ENCODE results near the gene RRP12. TPM values are rescaled to one million over a fixed set of nuclear protein-coding genes. Genes with fewer than 3 reads are reported as not detected.
A peak's percentile ranks its signal among the peaks of the same experiment; 100 is the strongest.

The RRP12 gene
- total and polyA plus RNA-seq, 9 of the 15 experiments (the other 6 are each of a cell fraction or from before 2014, with no cell fraction given) = 4.6 to 68.2 (median 21.8) TPM

DNA sequence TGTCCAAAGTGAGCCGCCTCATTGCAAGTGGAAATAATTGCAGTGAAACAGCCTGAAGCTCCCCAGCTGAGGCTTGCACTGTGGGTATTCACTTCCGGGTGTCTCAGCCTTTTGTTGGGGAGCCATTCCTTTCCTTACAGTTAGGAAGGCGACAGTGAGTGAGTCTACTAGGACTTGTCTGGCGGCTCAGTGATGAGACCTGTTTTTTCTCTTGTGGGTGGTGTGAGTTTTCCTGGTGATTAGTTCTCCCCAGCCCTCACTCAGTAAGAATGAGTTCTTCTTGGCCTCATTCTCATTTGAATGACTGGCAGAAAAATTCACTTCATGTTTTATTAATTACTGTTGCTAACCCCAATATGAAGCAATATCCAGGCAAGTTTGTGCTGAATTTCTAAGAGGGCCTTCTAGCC lies 27.4 kb upstream of the RRP12 start (continued):
- TF ChIP-seq MIER1 (IDR thresholded peaks at IDR 0.05; ENCODE audit: low read depth) (no peak), BMI1 (IDR thresholded peaks at IDR 0.05; ENCODE audit: low read length) (no peak)

DNA sequence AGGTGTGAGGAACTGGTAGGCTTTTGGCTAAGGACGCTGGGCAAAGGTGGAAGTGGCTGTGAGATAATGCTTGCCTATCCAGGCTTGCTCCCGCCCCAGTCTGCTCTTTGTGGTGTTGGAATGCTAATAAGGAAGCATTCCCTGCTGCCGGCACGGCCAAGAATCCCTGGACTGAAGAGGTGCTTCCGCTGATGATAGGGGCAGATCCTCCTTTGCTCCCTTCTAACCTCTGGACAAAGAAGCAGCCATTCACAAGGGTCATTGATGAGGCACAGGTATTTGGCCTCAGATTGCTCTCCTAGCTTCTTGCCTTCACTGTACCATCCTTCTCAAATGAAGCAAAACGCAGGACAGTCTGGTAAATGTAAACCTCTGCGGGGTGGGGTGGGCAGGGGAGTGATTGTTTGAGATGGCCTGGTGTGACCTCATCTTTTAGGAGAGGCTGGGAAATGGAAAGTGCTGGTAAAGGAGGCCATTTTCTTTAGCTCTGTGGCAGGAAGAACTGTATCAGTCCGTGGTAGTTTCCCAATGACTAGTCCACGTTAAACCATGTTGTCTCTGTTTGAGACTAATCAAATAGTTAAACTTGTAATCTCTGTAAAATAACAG lies 26.5 kb upstream of the RRP12 start:
- no peaks in the 10 kb centered on the region for H3K9me1 ChIP-seq (ENCODE audit: control insufficient read depth, insufficient read depth, low read length)
- peak overlapping the region; percentile 87 to 93 for H3K9ac ChIP-seq (ENCODE audit: insufficient read depth in 1 of 2, low read depth in 2 of 2, low read length in 2 of 2)
- ChIA-PET POLR2A (interaction anchor here (1.0 to 1.7 kb wide), 7 partner anchors 9 to 17 kb away, joined by 3 to 6 read pairs (median 4); no protein-coding TSS in a partner anchor), CTCF (ENCODE audit: low intra/inter-chr PET ratio) (interaction anchor here (0.7 kb wide), 1 partner anchor 18 kb away, joined by 3 read pairs; no protein-coding TSS in a partner anchor)
- peak overlapping the region; percentile 89 for H3K27ac ChIP-seq (ENCODE audit: extremely low read depth, low read depth, low read length)
- intact Hi-C loops (cut with micrococcal nuclease) (no loop called here), in situ Hi-C loops (cut with MboI) (no loop called here)
- under 1% methylated on average over 9 of the region's 9 CpGs for WGBS (ENCODE audit: insufficient coverage, low coverage, missing lambda C conversion rate)
- H4K20me1 ChIP-seq (replicated peaks; ENCODE audit: control insufficient read depth, insufficient read depth, low read length) = peaks cover 20% of the 10 kb centered on the region
- DNase-seq (ENCODE audit: extremely low read depth in 1 of 4, low spot score in 3 of 4) = peak in 1 of 4 experiments; percentile 36
- peak overlapping the region; percentile 99 for H3K4me2 ChIP-seq (ENCODE audit: insufficient read depth, low read length)
- H3K4me1 ChIP-seq (replicated peaks in 1 of 2; ENCODE audit: control insufficient read depth in 2 of 2, insufficient read depth in 2 of 2, low read length in 2 of 2) = peaks cover 6 to 12% of the 10 kb centered on the region in 2 experiments; a peak in 3 of 5 replicates
- H3K79me2 ChIP-seq (ENCODE audit: control insufficient read depth, insufficient read depth, low read length) = peaks cover 46% of the 10 kb centered on the region
- peak overlapping the region; percentile 90 for H3K4me3 ChIP-seq
- peaks cover 51% of the 10 kb centered on the region for H3K36me3 ChIP-seq (ENCODE audit: control insufficient read depth, insufficient read depth, low read length)
- peak; percentile 43 for ATAC-seq
- no peak for FAIRE-seq
- no peak overlapping the region for H2AFZ ChIP-seq (ENCODE audit: low read depth, low read length)
- H3K27me3 ChIP-seq (ENCODE audit: control insufficient read depth in 2 of 2, insufficient read depth in 2 of 2, low read length in 2 of 2) = no peaks in the 10 kb centered on the region
- H3K9me3 ChIP-seq (replicated peaks; ENCODE audit: control insufficient read depth, insufficient read depth, low read depth, low read length) = no peaks in the 10 kb centered on the region
- no TSS peak for BruUV-seq (replicated peaks)
- TF ChIP-seq HNRNPH1 (optimal IDR thresholded peaks at IDR 0.05; ENCODE audit: low read depth, low read length) (no peak), ZNF311 (CRISPR knock-in tag; IDR thresholded peaks at IDR 0.05) (no peak), YY1 (IDR thresholded peaks at IDR 0.05; ENCODE audit: borderline replicate concordance in 1 of 3, control insufficient read depth in 1 of 3, extremely low read depth in 1 of 3, insufficient read depth in 3 of 3, insufficient read length in 1 of 3, insufficient replicate concordance in 2 of 3, low read depth in 1 of 3, low read length in 2 of 3) (peak in 1 of 3 experiments; percentile 81), ZBTB1 (CRISPR knock-in tag; IDR thresholded peaks at IDR 0.05; ENCODE audit: borderline replicate concordance, low read depth) (no peak), JUNB (CRISPR knock-in tag; conservative IDR thresholded peaks at IDR 0.05) (no peak), ARID4B (CRISPR knock-in tag; IDR thresholded peaks at IDR 0.05) (0 out of 2 replicates have a peak, but pooled peaks have one; percentile 40), PTRF (tag; IDR thresholded peaks at IDR 0.05) (no peak), POLR2A (conservative IDR thresholded peaks at IDR 0.05) (0 out of 2 replicates have a peak, but pooled peaks have one; percentile 17), YBX1 (IDR thresholded peaks at IDR 0.05) (no peak), RUNX1 (IDR thresholded peaks at IDR 0.05; ENCODE audit: low read depth) (no peak), ZNF184 (CRISPR knock-in tag; IDR thresholded peaks at IDR 0.05) (no peak)
- TF ChIP-seq, protein P1, sequence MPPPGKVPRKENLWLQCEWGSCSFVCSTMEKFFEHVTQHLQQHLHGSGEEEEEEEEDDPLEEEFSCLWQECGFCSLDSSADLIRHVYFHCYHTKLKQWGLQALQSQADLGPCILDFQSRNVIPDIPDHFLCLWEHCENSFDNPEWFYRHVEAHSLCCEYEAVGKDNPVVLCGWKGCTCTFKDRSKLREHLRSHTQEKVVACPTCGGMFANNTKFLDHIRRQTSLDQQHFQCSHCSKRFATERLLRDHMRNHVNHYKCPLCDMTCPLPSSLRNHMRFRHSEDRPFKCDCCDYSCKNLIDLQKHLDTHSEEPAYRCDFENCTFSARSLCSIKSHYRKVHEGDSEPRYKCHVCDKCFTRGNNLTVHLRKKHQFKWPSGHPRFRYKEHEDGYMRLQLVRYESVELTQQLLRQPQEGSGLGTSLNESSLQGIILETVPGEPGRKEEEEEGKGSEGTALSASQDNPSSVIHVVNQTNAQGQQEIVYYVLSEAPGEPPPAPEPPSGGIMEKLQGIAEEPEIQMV (tag; conservative IDR thresholded peaks at IDR 0.05; ENCODE audit: low read depth) = no peak

All from K562 (cell line).